GM21528 (cell line): ENCODE data around the gene CAMSAP2.

ENCODE experiments used
- ATAC-seq: cut with Tn5 transposase; IDR thresholded peaks from one replicate; pipeline ENCODE4 v1.9.1; 2021; ENCODE audit warnings: mild to moderate bottlenecking, moderate library complexity; ENCODE audit not compliant: unreplicated experiment, low FRiP score

Gene CAMSAP2

GRCh38 chr1:200895801-200896530 lies 157.3 kb downstream of the CAMSAP2 start:
- ATAC-seq, result peak; percentile 39

DNA sequence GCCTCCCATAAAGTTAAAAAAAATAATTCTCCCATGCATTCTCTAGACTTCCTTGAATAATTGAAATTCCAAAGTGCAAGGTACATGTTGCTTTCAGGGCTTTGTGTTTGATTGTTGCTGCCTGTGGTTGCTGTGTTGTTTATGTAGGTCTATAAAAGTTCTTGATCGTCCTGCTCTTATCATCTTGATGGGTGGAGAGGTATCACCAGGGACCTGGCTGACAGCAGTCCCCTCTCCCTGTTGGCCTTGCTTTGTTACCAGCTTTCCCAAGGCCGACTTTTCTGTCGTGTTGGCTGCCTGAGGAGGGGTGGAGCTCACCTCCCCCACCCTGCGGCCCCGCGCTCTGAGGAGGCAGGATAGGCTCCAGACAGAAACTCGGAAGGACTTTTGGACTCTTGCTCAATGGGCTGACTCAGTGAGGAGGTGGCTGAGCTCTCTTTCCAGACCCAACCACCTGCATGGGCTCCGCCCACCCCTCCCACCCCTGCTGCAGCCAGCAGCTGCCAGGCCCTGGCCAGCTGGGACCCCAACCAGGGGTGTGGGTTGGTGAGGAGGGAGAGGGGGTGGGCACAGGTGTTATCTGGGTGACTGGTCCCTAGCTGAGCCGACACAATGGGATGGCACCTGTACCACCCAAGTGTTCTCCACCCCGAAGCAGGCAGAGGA lies 158.0 kb downstream of the CAMSAP2 start:
- no peak for ATAC-seq

- no peak for ATAC-seq
Measured at GRCh38 chr1:200897259-200897658, 158.6 kb downstream of the CAMSAP2 start.

DNA sequence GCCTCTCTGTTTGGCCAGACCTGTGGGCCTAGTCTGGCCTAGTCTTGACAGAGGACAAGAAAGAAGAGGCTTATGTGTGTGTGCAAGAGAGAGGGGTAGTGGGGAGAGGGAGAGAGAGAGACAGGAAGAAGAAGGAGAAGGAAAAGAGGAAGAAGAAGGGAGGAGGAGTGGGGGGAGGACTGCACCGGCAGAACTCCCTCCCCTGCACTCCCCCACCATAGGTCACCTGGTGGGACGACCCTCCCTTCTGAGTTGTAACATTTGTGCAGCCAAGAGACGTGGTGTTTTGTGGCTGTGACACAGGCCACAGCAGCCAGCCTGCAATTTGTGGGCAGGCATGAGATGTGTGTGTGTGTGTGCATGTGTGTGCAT lies 160.3 kb downstream of the CAMSAP2 start:
- ATAC-seq, result no peak

GRCh38 chr1:200899451-200899915 lies 160.8 kb downstream of the CAMSAP2 start:
- no peak for ATAC-seq

- ATAC-seq, result no peak
Measured at GRCh38 chr1:200899954-200900867, 161.5 kb downstream of the CAMSAP2 start.

- ATAC-seq, result no peak
Measured at GRCh38 chr1:200900877-200901276, 162.2 kb downstream of the CAMSAP2 start.

DNA sequence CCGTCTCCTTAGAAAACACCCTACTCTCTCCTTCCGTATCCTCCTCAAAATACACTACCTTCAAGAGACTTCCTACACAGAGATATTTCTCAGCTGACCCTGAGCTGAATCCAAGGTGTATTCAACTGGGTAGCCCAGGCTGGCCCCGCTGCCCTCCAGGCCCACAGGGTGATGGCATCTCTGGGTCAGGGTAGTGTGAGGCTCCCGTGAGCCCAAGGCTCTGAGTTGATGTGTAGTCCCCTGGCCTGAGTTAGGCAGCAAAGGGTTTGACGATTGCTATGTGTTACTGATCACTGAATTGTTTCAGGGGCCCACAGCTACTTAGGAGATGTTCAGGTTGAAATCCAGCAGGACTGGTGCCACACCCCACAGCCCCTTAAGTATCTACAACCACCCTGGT lies 162.7 kb downstream of the CAMSAP2 start:
- ATAC-seq, result no peak

DNA sequence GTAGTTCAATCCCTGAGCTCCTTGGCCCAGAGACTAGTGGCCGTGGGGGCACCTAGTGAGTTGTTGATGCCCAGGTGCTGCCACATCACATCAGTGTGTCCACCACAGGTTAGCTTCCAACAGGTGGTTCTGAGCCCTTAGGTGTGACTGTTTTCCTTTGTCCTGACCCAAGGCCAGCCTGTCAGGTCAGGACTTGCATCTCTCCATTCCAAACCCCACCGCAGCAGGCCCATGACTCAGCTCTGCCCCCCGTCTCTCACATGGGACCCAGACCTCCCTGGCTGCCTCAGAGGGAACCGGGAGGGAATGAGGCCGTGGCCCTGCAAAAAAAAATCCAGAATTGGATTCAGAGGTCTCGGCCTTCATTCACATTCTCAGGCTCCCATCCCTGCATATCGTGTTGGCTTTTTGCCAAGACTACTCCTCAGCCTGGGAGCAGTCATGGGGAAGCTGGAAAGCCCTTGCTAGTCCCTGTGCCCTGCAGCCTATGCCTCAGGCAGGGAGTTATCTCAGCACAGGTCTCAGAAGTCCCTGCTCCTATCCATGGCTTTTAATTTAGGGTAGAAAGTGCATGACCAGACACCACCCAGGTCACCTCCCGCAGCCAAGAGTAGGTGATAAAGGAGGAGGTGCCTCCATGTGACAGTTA lies 163.2 kb downstream of the CAMSAP2 start:
- ATAC-seq, result no peak

DNA sequence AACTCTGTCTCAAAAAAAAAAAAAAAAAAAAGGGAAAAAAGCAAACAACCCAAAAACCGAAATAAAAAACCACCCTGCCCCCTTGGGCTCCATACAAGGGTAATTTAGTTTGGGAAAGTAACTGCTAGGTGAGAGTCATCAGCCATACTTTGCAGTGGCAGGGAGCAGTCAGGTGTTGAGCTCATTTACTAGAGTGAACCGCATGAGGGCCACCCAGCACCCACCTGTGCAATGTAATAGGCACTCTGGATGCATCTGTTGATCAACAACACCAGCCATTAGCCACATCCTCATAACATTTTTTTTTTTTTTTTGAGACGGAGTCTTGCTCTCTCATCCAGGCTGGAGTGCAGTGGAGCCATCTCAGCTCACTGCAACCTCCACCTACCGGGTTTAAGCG lies 165.1 kb downstream of the CAMSAP2 start:
- no peak for ATAC-seq

- no peak for ATAC-seq
Measured at GRCh38 chr1:200904772-200905171, 166.1 kb downstream of the CAMSAP2 start.

GRCh38 chr1:200905411-200906052 lies 166.8 kb downstream of the CAMSAP2 start:
- no peak for ATAC-seq

- no peak for ATAC-seq
Measured at GRCh38 chr1:200906491-200906890, 167.8 kb downstream of the CAMSAP2 start.

GRCh38 chr1:200907611-200908097 lies 169.0 kb downstream of the CAMSAP2 start:
- ATAC-seq, result no peak

- no peak for ATAC-seq
Measured at GRCh38 chr1:200908191-200908868, 169.6 kb downstream of the CAMSAP2 start.

DNA sequence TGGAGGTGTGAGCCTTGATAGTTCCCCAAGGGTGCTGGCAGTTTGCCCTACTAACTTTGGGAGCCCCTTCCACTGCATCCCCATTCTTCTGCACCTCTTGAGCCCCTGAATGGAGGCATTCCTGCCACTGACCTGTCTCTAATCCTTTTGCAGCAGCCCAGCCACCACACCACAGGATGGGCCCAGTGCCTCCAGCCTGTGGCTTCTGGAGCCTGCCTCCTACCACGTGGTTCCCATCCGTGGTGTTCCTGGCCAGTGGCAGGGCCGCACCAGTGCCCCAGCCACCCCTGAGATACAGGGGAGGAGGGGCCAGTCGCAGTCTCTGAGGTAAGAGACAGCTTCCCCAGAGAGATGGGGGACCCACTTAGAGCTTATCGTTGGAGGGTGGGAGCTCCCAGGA lies 170.4 kb downstream of the CAMSAP2 start:
- ATAC-seq, result peak; percentile 3

DNA sequence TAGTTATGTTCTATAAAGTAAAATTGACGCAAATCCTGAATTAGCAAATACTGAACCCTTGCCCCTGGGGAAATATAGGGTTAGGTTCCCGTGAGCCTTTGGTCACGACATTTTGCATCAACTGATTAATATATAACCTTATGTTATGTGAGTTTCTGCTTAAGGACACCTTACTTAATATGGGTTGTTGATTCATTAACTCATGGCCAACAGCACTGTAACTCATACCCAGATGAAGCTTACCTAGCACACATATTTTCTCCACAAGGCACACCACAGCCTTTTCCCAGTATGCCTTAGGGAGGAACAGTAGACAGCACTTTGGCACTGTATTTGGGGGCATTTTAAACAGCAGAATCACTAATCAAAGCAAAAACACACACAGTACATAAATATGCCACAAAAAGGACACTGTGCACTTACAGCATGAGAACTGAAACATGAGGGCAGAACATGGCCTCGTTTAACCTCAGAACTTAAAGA lies 171.1 kb downstream of the CAMSAP2 start:
- peak; percentile 62 for ATAC-seq
